Measurements from ENCODE around the gene KRTAP1-4.
"Not testable (repeated sequence)": the region's sequence is repeated elsewhere in the genome, so short reads cannot be mapped to it uniquely, and the experiment has no call there.

KRTAP1-4 gene, protein sequence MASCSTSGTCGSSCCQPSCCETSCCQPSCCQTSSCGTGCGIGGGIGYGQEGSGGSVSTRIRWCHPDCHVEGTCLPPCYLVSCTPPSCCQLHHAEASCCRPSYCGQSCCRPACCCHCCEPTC

DNA sequence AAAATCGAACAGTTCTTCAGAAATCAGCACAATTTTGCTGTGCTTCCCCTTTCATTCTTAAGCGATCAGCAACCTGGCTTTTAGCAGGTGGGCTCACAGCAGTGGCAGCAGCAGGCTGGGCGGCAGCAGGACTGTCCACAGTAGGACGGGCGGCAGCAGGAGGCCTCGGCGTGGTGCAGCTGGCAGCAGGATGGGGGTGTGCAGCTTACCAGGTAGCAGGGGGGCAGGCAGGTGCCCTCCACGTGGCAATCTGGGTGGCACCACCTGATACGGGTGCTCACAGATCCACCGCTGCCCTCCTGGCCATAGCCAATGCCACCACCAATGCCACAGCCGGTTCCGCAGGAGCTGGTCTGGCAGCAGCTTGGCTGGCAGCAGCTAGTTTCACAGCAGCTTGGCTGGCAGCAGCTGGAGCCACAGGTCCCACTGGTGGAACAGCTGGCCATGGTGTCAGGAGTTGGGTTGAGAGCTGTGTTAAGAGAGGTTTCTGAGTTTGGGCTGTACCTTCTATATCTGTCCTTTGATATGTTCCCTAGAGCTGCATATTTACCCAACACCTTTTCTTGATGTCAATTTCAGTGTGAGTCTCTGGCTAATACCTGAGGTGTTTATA lies at the start of gene KRTAP1-4:
Gene KRTAP1-4 (minus strand): TSS at position 563 of the 613 bp plus-strand sequence. CDS start 117 bp downstream, at position 446.
- DNase-seq, result no peak

DNA sequence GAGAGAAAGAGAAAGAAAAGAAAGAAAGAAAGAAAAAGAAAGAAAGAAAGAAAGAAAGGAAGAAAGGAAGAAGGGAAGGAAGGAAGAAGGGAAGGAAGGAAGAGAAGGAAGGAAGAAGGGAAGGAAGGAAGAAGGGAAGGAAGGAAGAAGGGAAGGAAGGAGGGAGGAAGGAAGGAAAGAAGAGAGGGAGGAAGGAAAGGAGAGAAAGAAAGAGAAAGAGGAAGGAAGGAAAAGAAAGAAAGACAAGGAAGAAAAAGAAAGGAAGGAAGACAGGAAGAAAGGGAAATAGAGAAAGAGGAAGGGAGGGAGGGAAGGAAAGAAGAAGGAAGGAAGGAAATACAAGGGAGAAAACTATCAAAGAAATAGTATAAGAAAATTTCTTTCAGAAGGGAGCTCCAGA lies 46.8 kb upstream of the KRTAP1-4 start:
- no peak for DNase-seq

DNA sequence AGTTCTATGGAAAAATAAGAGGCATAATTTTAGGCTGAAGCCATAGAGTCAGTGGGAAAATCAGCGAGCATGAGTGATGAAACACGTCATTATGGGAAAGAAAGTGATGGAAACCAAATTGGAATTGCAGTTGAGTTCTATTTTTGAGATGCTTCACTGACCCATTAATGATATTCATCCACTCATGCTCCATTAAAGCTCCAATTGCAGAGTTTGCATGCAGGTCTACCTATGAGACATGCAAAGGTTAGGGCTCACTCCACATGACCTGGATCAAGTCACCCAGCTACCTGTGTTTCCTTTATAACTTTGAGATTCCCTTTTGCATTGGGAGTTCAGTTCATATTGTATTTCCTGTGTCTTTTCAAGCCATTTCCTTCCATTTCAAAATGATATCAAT lies 43.7 kb upstream of the KRTAP1-4 start:
- no peak for DNase-seq

DNA sequence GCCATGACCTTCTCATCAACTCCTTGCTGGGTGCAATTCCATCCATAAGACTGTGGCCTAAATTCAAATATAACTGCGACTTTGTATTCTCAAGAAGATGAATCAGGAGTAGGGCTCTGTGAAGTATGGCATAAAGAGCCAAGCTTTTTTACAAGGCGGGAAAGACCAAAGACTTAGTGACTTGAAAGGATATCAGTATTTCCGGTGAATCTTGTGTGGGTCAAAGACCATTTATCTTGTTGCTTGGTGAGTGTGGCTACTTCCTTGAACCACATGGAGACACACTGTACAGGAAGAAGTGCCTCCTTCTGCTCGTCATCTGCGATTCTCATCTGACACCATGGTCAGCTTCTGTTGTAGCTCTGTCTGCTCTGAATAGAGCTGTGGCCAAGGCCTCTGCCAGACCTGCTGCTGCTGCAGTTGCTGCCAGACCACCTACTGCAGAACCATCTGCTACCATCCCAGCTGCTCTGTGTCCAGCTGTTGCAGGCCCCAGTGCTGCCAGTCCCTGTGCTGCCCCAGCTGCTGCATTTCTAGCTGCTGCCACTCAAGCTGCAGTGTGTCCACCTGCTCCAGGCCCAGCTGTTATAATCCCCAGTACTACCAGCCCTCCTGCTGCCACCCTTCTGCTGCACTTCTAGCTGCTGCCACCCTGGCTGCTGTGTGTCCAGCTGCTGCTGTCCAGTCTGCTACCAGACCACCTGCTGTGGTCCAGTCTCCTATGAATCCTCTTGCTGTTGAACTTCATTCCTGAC lies 41.8 kb upstream of the KRTAP1-4 start:
- peak; percentile 38 for DNase-seq

DNA sequence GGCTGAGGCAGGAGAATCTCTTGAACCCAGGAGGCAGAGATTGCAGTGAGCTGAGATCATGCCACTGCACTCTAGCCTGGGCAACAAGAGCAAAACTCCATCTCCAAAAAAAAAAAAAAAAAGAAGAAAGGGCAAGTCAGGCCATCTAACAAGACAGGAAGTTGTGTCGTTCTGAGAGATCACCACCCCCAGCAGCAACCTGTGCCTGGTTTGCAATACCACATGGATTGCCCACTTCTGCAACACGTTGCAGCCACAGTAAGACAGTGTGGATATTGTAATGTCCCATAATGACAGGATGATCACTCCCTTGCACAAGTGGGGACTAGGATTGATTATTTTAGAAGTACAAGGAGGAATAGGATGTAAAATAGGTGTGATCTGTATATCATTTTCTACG lies 39.0 kb upstream of the KRTAP1-4 start:
- DNase-seq, result no peak

DNA sequence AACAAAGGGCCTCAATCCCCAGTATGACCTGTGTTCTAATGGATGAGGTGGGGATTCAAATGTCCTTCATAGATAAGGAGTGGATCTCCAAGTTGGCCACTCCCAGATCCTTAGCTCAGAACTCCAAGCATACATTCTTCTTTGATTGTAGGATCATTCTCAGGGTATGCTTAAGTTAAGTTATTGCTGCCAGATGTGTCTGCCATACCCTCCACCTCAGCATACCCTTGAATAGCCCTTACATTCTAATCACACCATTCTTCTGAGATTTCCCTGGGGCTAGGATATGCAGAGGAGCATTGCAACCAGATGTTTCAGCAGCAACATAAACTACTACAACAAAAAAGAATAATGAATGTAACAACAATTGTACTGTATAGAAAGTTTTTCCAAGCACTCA lies 37.3 kb upstream of the KRTAP1-4 start:
- no peak for DNase-seq

DNA sequence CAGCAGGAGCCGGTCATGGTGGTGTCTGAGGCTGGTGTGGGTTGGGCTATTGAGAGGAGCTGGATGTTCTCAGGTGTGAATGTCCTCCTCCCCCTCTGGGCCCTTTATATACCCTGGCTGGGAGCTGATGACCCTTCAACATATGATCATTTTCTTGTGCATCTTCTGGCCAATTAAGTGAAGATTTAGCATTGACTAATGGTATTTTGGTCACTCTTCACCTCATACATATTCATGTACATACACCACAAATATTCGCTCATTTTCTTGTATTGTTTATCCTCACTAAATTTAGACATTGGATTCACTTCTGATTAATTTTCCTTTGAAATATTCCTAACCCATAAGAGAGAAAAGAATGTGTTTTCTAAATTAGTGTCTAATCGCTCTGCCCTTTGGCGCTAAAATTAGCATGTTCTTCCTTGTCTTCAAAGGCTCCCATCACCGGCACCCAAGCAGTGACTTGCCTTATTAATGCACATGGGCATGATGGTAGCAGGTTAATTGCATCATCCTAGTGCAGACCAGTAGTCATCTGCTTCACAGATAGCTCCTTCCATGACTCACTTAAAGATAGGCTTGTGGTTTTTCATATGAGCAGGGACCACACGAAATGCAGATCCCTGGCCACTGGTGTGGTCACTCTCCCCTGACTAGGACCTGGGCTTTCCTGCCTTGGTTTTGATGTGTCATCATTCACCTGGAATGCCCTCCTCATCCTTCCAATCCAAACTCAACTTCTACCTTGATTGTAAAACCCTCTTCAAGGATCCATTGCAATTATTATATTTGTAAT lies 36.0 kb upstream of the KRTAP1-4 start, which contains the start of gene KRTAP2-4:
Gene KRTAP2-4 (minus strand): TSS at position 51 of the 796 bp plus-strand sequence. CDS start 34 bp downstream, at position 17.
- DNase-seq, result no peak

DNA sequence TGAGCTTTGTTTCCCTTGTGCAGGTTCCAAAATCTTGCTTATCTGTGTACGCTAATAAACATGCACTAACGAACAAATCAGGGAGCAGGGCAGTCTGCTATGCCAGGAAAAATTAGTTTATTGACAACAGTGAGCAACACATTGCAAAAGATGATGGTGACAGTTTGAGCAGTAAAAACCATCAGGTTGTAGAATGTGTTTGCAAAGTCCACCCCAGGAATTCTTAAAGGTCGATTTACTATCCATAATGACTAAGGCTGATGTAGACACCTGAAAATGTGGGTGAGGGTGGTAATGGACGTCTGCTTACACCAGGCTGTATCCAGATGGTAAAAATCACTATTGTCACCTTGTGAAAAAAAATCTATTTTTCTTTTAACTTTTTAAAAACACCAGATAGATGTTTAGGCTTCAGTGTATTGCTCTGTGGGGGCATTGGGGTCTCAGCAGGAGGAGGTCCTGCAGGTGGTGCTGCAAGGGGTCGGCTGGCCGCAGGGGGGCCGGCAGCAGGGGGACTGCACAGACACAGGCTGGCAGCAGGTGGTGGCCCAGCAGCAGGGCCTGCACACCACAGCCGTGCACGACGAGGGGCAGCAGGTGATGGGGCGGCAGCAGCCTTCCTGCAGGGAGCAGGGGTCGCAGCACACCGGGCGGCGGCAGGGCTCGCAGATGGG lies 35.2 kb upstream of the KRTAP1-4 start:
- not testable (repeated sequence) for DNase-seq

DNA sequence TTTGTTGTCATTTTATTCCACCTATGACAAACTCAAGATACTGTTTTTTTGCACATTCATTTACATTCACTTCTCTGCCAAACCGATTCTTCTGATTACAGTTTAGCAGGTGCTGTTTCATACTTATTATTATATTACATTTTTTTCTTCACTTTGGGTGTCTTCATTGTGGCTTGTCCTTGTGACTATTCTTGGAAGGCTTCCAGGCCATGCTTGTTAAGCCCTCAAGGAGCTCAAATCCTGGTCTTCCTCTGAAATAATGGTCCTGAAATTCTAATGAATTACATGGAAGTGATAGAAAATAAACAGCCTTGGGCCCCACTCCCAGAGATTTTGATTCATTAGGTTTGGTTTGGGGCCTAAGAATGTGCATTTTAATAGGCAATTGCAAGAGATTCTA lies 34.3 kb upstream of the KRTAP1-4 start:
- DNase-seq, result no peak

DNA sequence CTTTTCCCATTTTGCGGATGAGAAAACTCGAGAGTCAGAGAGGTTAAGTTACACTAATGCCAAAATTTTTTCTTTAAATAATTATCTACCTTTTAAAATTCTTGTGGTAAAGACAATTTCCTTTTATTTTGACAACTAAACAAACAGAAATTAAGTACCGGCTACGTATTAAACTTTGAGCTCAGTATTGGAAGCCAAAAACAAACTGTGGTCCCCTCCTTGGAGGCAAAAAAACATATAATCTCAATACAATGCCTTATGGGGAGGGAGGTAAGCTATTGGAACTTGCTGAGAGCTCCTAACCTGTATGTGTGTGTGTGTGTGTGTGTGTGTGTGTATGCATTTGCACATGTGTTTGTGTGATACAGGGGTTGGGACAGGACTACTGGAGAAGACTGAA lies 33.5 kb upstream of the KRTAP1-4 start:
- DNase-seq, result no peak

DNA sequence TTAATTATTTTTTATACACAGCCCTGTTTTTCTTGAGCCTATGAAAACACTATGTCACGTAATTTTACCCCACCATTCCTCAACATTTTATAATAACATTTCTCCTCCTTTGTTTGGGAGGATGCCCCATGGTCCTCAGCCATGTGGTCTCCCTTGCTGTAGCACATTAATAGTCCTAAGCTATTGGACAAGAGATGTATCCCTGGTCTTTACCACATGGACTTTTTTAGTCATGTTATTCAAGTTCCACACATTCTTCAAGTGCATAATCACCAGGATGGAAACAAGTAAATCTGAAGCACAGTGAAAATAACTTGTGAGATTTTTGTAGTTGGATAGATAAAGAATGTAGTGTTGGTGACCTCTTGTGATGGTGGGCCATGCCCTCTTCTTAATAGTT lies 32.0 kb upstream of the KRTAP1-4 start:
- DNase-seq, result no peak

DNA sequence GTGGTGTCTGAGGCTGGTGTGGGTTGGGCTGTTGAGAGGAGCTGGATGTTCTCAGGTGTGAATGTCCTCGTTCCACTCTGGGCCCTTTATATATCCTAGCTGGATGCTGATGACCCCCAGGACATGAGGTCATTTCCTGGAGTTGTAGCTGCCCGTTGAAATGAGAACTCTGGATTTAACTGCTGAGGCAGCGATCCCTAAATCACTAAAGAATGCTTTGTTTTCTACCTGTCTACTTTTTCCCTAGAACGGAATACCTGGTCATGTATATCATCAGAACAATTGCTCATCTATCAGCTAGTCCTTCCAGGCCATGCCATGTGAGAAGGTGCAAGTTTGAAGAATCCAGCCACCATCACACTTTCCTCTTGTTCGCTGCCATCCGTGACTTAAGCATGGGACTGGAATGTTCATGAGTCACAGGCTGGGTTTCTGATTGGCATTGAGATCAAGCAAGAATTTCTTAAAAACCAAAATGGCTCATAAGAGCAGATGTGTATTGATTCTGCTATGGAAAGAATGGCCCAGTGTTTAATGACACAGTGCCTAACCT lies 30.1 kb upstream of the KRTAP1-4 start, which contains the start of gene KRTAP2-3:
Gene KRTAP2-3 (minus strand): TSS at position 63 of the 553 bp plus-strand sequence. CDS start 64 bp downstream, outside the sequence.
- DNase-seq, result no peak

DNA sequence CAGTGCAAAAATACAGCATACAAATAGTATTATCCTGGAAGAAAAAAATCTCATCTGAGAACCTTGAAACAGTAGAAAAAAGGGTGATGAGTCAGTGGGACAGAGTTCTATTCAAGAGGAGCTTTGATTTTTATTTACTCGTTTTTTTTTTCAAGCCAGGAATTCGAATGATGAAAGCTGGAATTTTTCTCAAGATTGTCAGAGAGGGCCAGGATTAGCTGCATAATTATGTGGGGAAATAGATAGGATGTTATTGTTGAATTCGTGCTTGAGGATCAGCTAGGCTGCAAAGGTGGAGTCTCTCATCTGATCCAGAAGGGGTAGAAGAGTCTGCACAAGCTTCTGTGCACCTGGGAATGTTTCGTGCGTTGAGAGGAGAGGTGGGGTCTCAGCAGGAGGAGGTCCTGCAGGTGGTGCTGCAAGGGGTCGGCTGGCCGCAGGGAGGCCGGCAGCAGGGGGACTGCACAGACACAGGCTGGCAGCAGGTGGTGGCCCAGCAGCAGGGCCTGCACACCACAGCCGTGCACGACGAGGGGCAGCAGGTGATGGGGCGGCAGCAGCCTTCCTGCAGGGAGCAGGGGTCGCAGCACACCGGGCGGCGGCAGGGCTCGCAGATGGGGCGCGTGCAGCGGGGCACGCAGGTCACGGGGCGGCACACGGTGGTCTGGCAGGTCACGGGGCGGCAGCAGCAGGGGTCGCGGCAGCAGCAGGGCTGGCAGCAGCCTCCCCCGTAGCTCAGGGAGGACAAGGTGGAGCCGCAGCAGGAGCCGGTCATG lies 29.5 kb upstream of the KRTAP1-4 start:
- not testable (repeated sequence) for DNase-seq

DNA sequence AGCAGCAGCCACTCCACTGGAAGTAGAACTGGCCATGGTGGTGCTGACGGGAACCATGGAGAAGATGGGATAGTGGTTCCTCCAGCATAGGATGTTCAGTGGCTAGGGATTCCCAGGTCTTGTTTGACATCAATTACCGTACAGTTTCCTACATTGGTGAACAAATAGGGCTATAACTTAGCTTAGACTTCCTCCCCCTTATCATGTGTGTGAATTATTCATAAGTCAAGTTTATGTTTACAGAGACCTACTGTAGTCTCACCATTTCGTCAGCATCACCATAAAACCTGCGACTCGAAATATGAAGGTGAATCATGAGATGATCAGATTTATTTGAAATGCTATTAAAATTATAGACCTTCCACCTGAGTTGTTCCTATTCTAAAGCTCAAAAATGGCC lies 28.7 kb upstream of the KRTAP1-4 start:
- DNase-seq, result no peak

DNA sequence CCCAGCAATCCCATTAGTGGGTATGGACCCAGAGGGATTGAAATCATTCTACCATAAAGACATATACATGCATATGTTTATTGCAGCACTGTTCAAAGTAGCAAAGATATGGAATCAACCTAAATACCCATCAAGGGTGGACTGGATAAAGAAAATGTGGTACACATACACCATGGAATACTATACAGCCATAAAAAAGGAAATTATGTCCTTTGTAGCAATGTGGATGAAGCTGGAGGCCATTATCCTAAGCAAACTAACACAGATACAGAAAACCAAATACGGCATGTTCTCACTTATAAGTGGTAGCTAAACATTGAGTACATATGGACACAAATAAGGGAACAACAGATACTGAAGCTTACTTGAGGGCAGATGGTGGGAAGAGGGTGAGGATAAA lies 27.6 kb upstream of the KRTAP1-4 start:
- no peak for DNase-seq

DNA sequence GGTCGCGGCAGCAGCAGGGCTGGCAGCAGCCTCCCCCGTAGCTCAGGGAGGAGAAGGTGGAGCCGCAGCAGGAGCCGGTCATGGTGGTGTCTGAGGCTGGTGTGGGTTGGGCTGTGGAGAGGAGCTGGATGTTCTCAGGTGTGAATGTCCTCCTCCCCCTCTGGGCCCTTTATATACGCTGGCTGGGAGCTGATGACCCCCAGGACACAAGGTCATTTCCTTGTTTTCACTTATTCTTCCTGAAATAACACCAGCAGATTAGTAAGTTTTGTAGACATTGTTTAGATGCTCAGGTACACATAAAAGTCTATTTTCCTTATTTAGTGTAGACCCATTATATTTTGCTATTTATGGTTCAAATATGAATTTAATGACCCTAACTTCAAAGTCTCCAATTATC lies 25.1 kb upstream of the KRTAP1-4 start, which contains the start of gene KRTAP2-2:
Gene KRTAP2-2 (minus strand): TSS at position 101 of the 400 bp plus-strand sequence. CDS start 19 bp downstream, at position 82.
- DNase-seq, result not testable (repeated sequence)

DNA sequence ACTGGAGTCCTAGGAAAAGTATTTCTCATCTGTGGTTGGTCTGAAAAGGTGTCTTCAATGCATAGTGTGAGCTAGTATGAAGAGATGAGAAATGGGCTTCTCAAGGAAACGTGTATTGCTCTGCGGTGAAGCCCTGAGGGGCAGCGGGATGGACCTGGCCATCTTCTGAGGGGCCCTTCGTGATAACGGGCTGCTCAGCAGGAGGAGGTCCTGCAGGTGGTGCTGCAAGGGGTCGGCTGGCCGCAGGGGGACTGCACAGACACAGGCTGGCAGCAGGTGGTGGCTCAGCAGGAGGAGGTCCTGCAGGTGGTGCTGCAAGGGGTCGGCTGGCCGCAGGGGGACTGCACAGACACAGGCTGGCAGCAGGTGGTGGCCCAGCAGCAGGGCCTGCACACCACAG lies 24.6 kb upstream of the KRTAP1-4 start:
- DNase-seq, result not testable (repeated sequence)

DNA sequence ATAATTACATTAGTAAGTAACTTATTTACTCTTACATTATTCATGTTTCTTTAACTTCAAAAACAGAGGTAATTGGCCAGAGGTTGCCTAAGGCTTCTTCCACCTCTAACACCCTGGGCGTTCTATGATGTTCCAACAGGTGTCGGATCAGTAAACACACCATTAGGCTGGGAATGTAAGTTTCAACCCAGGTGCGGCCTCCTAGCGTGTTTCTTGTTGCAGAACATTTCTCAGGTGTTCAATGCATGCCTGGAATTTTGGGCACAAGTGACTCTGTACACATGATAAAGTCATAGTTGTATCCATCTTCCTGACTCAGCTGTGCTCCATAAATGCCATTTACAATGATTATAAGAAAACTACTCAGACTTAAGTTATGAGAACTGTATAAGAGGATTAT lies 24.0 kb upstream of the KRTAP1-4 start:
- no peak for DNase-seq

DNA sequence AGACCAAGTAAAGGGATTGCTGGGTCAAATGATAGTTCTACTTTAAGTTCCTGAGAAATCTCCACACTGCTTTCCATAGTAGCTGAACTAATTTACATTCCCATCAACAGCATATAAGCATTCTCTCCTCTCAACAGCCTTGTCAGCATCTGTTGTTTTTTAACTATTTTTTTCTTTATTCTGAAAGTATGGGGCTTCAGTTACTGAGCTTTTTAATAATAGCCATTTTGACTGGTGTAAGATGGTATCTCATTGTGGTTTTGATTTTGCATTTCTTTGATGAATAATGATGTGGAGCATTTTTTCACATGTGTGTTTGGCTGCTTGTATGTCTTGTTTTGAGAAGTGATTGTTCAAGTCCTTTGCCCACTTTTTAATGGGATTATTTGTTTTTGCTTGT lies 22.6 kb upstream of the KRTAP1-4 start:
- DNase-seq, result no peak

DNA sequence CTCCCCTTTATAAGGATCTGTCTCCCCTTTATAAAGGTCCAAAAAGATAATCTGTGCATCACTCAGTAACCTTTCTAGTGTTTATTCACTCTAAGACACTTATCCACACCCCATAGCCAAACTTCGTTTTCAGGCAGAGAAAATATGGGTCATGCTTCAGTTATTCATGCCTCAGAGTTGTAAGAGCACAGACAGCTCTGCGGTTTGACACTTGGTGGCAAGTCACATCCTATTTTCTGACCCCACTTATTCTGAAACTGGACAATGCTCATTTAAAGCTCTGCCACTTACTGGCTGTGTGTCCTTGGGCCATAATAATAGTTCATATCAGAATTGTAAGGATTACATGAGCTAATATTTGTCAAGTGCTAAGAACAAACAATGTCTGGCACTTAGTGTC lies 19.1 kb upstream of the KRTAP1-4 start:
- no peak for DNase-seq

DNA sequence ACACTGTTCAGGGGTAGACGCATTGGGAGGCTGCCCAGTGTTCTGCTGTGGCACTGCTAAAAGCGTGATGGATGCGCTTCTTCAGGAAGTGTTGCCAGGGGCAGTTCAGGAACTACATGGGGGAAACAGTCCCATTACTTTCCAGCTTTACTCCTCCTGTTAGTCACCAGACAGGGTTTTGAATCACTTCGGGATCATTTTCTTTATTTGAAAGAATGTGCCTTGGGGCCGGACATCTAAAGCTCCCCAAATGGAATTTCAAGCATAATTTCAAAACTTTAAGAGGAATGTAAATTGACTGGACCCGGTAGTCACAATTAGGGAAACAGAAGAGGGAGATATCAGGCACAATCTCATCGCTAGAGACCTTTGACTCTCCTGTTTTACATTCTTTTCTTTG lies 18.4 kb upstream of the KRTAP1-4 start:
- no peak for DNase-seq

Data from right hindlimb (tissue), 1 donor.